ENCODE results near the gene CCBE1.

GRCh38 chr18:59451073-59451472, 246.2 kb downstream of the CCBE1 start:
- TF ChIP-seq CTCF (IDR thresholded peaks at IDR 0.05) (no peak), EP300 (IDR thresholded peaks at IDR 0.05) (no peak), POLR2A (IDR thresholded peaks at IDR 0.05) (no peak), POLR2AphosphoS5 (IDR thresholded peaks at IDR 0.05) (no peak)
